CD8-positive, alpha-beta memory T cell (primary cell): Measurements from ENCODE around the gene CCDC61. TPM values are rescaled to one million over a fixed set of nuclear protein-coding genes. Genes with fewer than 3 reads are reported as not detected.

Source experiments
- CTCF ChIA-PET: fragments of 350-600 bp; sonication (Branson Sonifier 250); formaldehyde crosslinking; loops from one replicate; lab custom pipeline; 2021; ENCODE audit warnings: antibody characterized with exemption; lab: Charles Lee
- POLR2A ChIA-PET: fragments of 350-600 bp; sonication (Branson Sonifier 250); formaldehyde crosslinking; loops from one replicate; lab custom pipeline; 2021; ENCODE audit warnings: antibody characterized with exemption; lab: Charles Lee
- DNase-seq, 5 donors: peaks; one replicate each; pipeline versions ENCODE4 v3.0.0 to v3.0.0-alpha.2; 2020 to 2022; ENCODE audit warnings: mixed read lengths in 1 of 5
- H3K27ac ChIP-seq: one replicate; pipeline ENCODE4 v1.7.0; 2013; ENCODE audit warnings: low read depth, mild to moderate bottlenecking, low read length, moderate library complexity
- H3K27me3 ChIP-seq: 2 replicates; pipeline ENCODE4 v1.7.0; 2013; ENCODE audit warnings: low read length, mild to moderate bottlenecking; ENCODE audit not compliant: insufficient read depth, poor library complexity, severe bottlenecking
- H3K36me3 ChIP-seq: 2 replicates; pipeline ENCODE4 v1.7.0; 2013; ENCODE audit warnings: mild to moderate bottlenecking, low read length, moderate library complexity; ENCODE audit not compliant: insufficient read depth
- H3K4me1 ChIP-seq: 2 replicates; pipeline ENCODE4 v1.7.0; 2013; ENCODE audit warnings: mild to moderate bottlenecking, low read length, moderate library complexity; ENCODE audit not compliant: insufficient read depth
- H3K4me3 ChIP-seq: 2 replicates; pipeline ENCODE4 v1.7.0; 2013; ENCODE audit warnings: mild to moderate bottlenecking, low read length
- H3K9me3 ChIP-seq: 2 replicates; pipeline ENCODE4 v1.7.0; 2013; ENCODE audit warnings: mild to moderate bottlenecking, low read length
- H3K27ac Mint-ChIP-seq, 8 donors: one replicate each; pipeline ENCODE4 v1.8.0; 2020 to 2021; ENCODE audit warnings: mixed read lengths in 8 of 8, mild to moderate bottlenecking in 6 of 8, inconsistent platforms in 3 of 8, moderate library complexity in 3 of 8
- H3K27me3 Mint-ChIP-seq, 2 donors: one replicate each; pipeline ENCODE4 v1.8.0; 2020 to 2021; ENCODE audit warnings: mixed read lengths in 2 of 2, mild to moderate bottlenecking in 1 of 2, moderate library complexity in 1 of 2
- H3K36me3 Mint-ChIP-seq, 3 donors: one replicate each; pipeline ENCODE4 v1.8.0; 2020 to 2021; ENCODE audit warnings: mixed read lengths in 3 of 3, inconsistent platforms in 1 of 3, mild to moderate bottlenecking in 1 of 3
- H3K4me1 Mint-ChIP-seq, 3 donors: one replicate each; pipeline ENCODE4 v1.8.0; 2020 to 2021; ENCODE audit warnings: mixed read lengths in 3 of 3, inconsistent platforms in 1 of 3, mild to moderate bottlenecking in 1 of 3
- H3K4me3 Mint-ChIP-seq, 7 donors: one replicate each; pipeline ENCODE4 v1.8.0; 2020 to 2021; ENCODE audit warnings: mixed read lengths in 7 of 7, mild to moderate bottlenecking in 6 of 7, moderate library complexity in 4 of 7, inconsistent platforms in 2 of 7
- H3K9me3 Mint-ChIP-seq, 5 donors: one replicate each; pipeline ENCODE4 v1.8.0; 2020 to 2022; ENCODE audit warnings: mixed read lengths in 5 of 5, mild to moderate bottlenecking in 3 of 5, moderate library complexity in 2 of 5, inconsistent platforms in 1 of 5
- polyA plus RNA-seq: library from polyadenylated mRNA; unstranded; fragments of 300-500 nt; fragmentation: Illumina TruSeq; gene quantifications from one replicate; pipeline ENCODE4 v1.2.3, GENCODE V29; 2021
- total RNA-seq, 2 experiments: library from RNA; stranded (reverse); gene quantifications; one replicate each; pipeline ENCODE4 v1.2.3, GENCODE V29; 2021

The CCDC61 gene
- total and polyA plus RNA-seq, 3 experiments from 2014 or later = 13.8 to 23.3 (median 20.0) TPM

DNA sequence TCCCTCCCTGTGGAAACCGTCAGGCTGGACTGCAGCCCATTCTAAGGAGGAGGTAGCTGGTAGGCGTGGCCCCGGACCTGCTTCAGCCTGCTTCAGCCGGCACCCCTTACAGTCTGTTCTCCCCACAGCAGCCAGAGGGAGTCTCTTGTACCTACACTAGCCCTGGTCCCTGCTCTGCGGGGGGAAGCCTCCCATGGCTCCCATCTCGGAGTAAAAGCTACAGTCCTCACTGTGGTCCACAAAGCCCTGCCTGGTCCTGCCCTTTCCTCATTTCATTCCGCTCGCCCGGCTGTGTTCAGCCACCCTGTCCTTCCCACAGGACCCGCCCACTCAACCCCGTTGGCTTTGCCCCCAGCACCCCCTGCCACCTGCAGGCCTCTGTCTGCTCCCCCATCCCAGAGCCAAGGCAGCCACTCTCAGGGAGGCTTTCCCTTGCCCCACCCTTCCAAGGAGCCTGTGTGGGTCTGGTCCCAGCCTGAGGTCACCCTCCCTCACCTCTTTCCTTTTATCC lies 26.3 kb downstream of the CCDC61 start:
- no peak for DNase-seq
- H3K27me3 Mint-ChIP-seq = peaks cover 9 to 27% of the 10 kb centered on the region in 2 donors
- no peak overlapping the region for H3K4me3 Mint-ChIP-seq
- Histone ChIP-seq H3K9me3 (no peaks in the 10 kb centered on the region), H3K36me3 (no peaks in the 10 kb centered on the region), H3K27ac (no peak overlapping the region), H3K4me3 (no peak overlapping the region), H3K27me3 (peaks cover 6% of the 10 kb centered on the region), H3K4me1 (peaks cover 17% of the 10 kb centered on the region)
- H3K36me3 Mint-ChIP-seq = peaks cover 0 to 3% (median 0%) of the 10 kb centered on the region in 3 donors
- POLR2A ChIA-PET = no interaction called here
- no peaks in the 10 kb centered on the region for H3K9me3 Mint-ChIP-seq
- no peak overlapping the region for H3K27ac Mint-ChIP-seq
- H3K4me1 Mint-ChIP-seq = peaks cover 12 to 20% (median 15%) of the 10 kb centered on the region in 3 donors
- CTCF ChIA-PET = no interaction called here

DNA sequence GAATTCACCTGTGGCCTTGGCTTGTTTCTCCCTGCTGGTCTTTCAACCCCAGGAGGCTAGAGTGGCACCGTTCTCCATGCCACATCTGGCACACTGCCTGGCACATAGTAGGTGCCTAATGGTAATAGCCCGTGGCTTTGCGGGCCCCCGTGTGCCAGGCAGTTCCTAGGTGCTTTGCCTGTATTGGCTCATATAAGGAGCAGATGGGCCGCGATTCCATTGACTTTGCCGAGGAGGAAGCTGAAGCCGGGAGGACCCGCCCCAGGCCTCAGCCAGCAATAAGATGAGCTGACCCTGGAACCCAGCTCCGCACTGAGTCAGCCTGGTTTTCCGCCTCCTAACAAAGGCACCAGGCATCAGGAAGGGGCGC lies 26.8 kb downstream of the CCDC61 start:
- Histone ChIP-seq H3K4me3 (no peak overlapping the region), H3K27me3 (peaks cover 6% of the 10 kb centered on the region), H3K9me3 (no peaks in the 10 kb centered on the region), H3K4me1 (peaks cover 15% of the 10 kb centered on the region), H3K36me3 (no peaks in the 10 kb centered on the region), H3K27ac (no peak overlapping the region)
- no peak overlapping the region for H3K4me3 Mint-ChIP-seq
- H3K36me3 Mint-ChIP-seq = peaks cover 0 to 3% (median 0%) of the 10 kb centered on the region in 3 donors
- H3K27ac Mint-ChIP-seq = no peak overlapping the region
- peaks cover 11 to 21% (median 12%) of the 10 kb centered on the region in 3 donors for H3K4me1 Mint-ChIP-seq
- DNase-seq = no peak
- peaks cover 9 to 31% of the 10 kb centered on the region in 2 donors for H3K27me3 Mint-ChIP-seq
- ChIA-PET POLR2A (no interaction called here), CTCF (no interaction called here)
- H3K9me3 Mint-ChIP-seq = no peaks in the 10 kb centered on the region

DNA sequence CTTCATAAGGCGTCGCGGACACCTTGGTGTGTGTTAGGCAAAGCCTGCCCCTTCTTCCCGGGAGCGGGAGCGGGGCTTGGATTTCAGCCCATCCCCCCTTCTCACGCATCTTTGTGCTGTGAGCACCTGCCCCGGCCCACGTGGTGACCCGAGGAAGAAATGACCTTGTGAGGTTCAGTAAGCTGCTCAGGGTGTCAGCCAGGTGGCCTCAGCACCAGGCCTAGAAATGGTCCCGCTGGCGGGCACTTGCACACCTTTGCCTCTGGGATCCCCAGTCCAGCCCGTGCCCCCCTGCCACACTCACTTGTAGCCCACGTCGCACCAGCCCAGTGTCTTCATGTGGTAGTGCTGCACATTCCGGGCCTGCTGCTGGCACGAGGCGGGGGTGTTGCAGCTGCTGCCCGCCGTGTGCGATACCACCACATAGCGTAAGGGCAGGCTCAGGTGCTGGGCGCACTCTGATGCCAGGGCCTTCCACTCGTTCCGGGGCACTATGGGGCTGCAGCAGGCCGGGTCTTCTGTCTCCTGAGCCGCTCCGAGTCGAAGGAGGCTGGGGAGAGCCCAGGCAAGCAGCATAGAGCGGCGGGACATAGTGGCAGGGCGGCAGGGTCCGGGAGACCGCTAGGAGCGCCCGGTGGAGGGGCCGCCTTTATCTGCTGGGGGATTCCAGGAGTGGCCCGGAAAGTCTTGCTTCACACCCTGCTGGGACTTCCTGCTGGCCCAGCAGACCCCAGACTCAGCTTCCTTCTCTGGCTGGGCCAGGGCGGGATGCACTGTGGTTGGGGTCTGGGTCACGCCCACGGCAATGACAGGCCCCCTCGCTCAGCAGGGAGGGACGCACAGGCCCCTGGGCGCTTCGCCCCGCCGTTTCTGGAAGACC lies 27.4 kb downstream of the CCDC61 start, which contains the start of gene PGLYRP1:
Gene PGLYRP1 (minus strand): TSS at position 623 of the 880 bp plus-strand sequence. CDS start 32 bp downstream, at position 591.
- Mint-ChIP-seq H3K36me3 (peaks cover 0 to 3% (median 0%) of the 10 kb centered on the region in 3 donors), H3K27ac (no peak within 1 kb of the TSS), H3K9me3 (no peaks in the 10 kb centered on the region), H3K27me3 (peaks cover 9 to 31% of the 10 kb centered on the region in 2 donors), H3K4me3 (no peak within 1 kb of the TSS), H3K4me1 (peaks cover 11 to 20% (median 12%) of the 10 kb centered on the region in 3 donors)
- no peak within 1 kb of the TSS for H3K4me3 ChIP-seq
- no peaks in the 10 kb centered on the region for H3K36me3 ChIP-seq
- ChIA-PET CTCF (no interaction called here), POLR2A (no interaction called here)
- no peaks in the 10 kb centered on the region for H3K9me3 ChIP-seq
- H3K4me1 ChIP-seq = peaks cover 12% of the 10 kb centered on the region
- no peak for DNase-seq
- peaks cover 6% of the 10 kb centered on the region for H3K27me3 ChIP-seq
- H3K27ac ChIP-seq = no peak within 1 kb of the TSS

DNA sequence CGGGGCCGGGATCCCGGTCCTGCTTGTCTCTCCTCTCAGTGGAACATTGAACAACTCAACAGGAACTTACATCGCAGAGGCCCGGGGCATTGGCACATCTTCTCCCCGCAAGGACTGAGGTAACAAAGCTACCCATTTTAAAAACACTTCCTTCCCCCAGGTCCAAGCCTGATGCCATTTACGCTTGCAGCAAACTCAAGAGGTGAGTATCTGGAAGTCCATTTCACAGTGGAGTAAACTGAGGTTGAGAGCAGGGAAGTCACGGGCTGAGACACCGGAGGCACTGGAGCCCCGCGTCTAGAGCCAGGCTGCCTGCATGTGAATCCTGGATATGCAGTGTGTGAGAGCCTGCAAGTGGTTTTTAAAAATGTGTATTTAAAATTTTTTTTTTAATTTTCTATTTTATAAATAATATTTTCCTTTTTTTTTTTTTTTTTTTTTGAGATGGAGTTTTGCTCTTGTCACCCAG lies 28.1 kb downstream of the CCDC61 start:
- ChIA-PET CTCF (interaction anchor here (0.9 kb wide), 1 partner anchor 242 kb away, joined by 3 read pairs; no protein-coding TSS in a partner anchor), POLR2A (interaction anchor here (0.7 kb wide), 1 partner anchor 45 kb away, joined by 8 read pairs; no protein-coding TSS in a partner anchor)
- peaks cover 9 to 35% of the 10 kb centered on the region in 2 donors for H3K27me3 Mint-ChIP-seq
- H3K4me3 ChIP-seq = no peak overlapping the region
- peaks cover 11 to 20% (median 12%) of the 10 kb centered on the region in 3 donors for H3K4me1 Mint-ChIP-seq
- H3K4me3 Mint-ChIP-seq = no peak overlapping the region
- no peaks in the 10 kb centered on the region for H3K36me3 ChIP-seq
- no peaks in the 10 kb centered on the region for H3K9me3 ChIP-seq
- no peak overlapping the region for H3K27ac ChIP-seq
- H3K27me3 ChIP-seq = peaks cover 6% of the 10 kb centered on the region
- peaks cover 12% of the 10 kb centered on the region for H3K4me1 ChIP-seq
- peaks cover 0 to 3% (median 0%) of the 10 kb centered on the region in 3 donors for H3K36me3 Mint-ChIP-seq
- no peak overlapping the region for H3K27ac Mint-ChIP-seq
- H3K9me3 Mint-ChIP-seq = no peaks in the 10 kb centered on the region
- DNase-seq = no peak

DNA sequence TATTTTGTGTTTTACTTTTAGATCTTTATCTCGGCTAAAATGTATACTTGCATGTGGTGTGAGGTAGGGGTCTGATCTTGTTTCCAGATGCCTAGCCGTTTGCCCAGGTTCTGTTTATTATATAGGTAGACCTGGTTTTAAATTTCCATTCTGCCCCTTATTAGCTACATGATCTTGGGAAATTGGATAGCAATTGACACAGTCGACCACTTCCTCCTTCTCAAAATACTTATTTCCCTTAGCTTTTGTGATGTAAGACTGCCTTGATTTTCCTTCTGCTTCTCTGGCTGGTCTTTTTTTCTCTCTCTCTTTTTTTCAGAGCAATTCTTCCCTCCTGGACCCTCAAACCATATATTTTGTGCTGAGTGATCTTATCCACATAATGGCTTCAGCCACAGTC lies 30.6 kb downstream of the CCDC61 start:
- ChIA-PET POLR2A (no interaction called here), CTCF (interaction anchor here (2.1 to 6.9 kb wide), 2 partner anchors 9 to 239 kb away, joined by 7 to 93 read pairs; no protein-coding TSS in a partner anchor)
- Histone ChIP-seq H3K36me3 (no peaks in the 10 kb centered on the region), H3K4me1 (peaks cover 17% of the 10 kb centered on the region), H3K4me3 (no peak overlapping the region), H3K9me3 (no peaks in the 10 kb centered on the region), H3K27ac (no peak overlapping the region), H3K27me3 (peaks cover 6% of the 10 kb centered on the region)
- Mint-ChIP-seq H3K4me1 (peaks cover 14 to 24% (median 16%) of the 10 kb centered on the region in 3 donors), H3K27ac (no peak overlapping the region), H3K36me3 (peaks cover 0 to 3% (median 2%) of the 10 kb centered on the region in 3 donors), H3K4me3 (no peak overlapping the region), H3K9me3 (no peaks in the 10 kb centered on the region), H3K27me3 (peaks cover 12 to 47% of the 10 kb centered on the region in 2 donors)
- no peak for DNase-seq

DNA sequence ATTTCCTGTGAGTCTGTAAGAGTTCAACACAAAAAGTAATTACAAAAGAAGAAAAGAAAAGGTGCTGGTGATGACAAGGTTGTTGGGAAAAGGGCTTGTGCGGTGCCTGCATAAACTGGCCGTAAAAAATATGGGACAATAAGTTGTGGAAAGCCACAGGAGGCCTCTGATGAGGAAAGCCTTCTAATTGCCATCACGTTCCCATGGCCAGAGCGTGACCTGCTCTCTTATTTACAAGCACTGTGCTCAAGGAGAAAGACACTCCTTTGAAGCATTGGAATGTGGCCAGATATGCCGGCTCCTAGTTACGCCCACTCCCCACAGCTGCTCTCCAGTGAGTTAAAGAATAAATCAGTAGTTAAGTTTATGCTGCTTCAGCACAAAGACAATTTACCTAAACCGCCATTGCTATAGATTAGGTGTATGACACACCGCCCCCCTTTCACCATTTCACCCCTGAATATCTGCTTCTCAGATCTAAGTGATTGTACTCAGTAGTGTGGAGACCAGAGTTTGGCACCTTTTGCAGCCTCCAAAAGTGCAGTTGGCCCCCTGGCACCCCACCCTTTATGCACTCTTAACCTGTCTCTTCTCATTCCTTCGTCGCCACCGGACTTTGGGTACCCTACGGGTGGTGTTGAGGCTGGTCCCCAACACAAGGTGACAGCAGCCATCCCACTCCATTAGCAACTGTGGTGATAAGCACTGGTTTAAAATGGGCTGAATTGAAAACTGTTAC lies 35.7 kb downstream of the CCDC61 start:
- H3K4me1 Mint-ChIP-seq = peaks cover 10 to 15% (median 11%) of the 10 kb centered on the region in 3 donors
- no peak overlapping the region for H3K4me3 Mint-ChIP-seq
- POLR2A ChIA-PET = no interaction called here
- Histone ChIP-seq H3K27me3 (no peaks in the 10 kb centered on the region), H3K4me3 (no peak overlapping the region), H3K36me3 (no peaks in the 10 kb centered on the region), H3K9me3 (no peaks in the 10 kb centered on the region), H3K27ac (no peak overlapping the region), H3K4me1 (peaks cover 10% of the 10 kb centered on the region)
- CTCF ChIA-PET = interaction anchor here (1.0 to 6.9 kb wide), 2 partner anchors 234 kb away, joined by 5 to 93 read pairs; no protein-coding TSS in a partner anchor
- H3K36me3 Mint-ChIP-seq = peaks cover 0 to 3% (median 0%) of the 10 kb centered on the region in 3 donors
- H3K9me3 Mint-ChIP-seq = no peaks in the 10 kb centered on the region
- no peak overlapping the region for H3K27ac Mint-ChIP-seq
- peaks cover 19 to 44% of the 10 kb centered on the region in 2 donors for H3K27me3 Mint-ChIP-seq
- DNase-seq = no peak

DNA sequence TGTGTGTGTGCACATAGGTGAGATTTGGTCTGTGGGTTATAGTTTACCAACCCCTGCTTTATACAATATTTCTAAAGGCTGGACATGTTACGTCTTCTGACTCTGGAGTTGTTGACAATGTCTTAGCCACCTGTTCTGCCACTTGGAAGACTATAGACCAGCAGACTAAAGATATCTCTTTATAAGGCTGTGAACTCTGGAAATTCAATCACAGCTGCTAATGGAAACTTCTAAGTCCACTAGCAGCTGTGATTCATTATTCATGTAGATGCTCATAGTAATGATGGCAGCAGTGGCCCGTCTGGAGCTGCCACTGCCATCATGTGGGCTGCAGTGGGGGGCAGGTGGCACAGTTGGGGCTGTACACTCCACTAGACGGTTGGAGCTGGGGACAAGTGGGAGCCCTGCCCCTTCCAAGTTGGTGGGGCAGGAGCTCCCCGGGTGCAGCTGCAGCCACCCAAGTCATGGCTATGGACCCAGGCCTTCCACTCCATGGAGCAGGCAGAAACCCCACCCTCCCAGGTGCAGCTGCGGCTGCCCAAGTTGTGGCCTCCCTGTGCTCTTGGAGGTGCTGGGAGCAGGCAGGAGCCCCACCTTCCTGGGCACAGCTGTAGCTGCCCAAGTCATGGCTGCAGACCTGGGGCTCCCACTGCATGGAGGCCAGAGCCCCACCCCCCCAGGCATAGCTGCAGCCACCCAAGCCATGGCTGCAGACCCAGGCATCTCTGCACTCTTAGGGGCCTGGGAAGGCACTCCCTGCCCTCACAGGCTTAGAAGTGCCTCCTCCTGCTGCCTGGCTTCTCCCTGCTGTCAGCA lies 36.7 kb downstream of the CCDC61 start:
- no peak overlapping the region for H3K27ac Mint-ChIP-seq
- no peak overlapping the region for H3K4me3 Mint-ChIP-seq
- H3K27ac ChIP-seq = no peak overlapping the region
- peaks cover 0 to 1% (median 0%) of the 10 kb centered on the region in 5 donors for H3K9me3 Mint-ChIP-seq
- peaks cover 3 to 5% (median 5%) of the 10 kb centered on the region in 3 donors for H3K4me1 Mint-ChIP-seq
- H3K27me3 Mint-ChIP-seq = peaks cover 21 to 39% of the 10 kb centered on the region in 2 donors
- H3K27me3 ChIP-seq = no peaks in the 10 kb centered on the region
- DNase-seq = no peak
- H3K9me3 ChIP-seq = no peaks in the 10 kb centered on the region
- ChIA-PET CTCF (interaction anchor here (1.0 kb wide), 1 partner anchor 233 kb away, joined by 5 read pairs; no protein-coding TSS in a partner anchor), POLR2A (interaction anchor here (0.5 kb wide), 1 partner anchor 200 kb away, joined by 3 read pairs; no protein-coding TSS in a partner anchor)
- H3K4me3 ChIP-seq = no peak overlapping the region
- peaks cover 5% of the 10 kb centered on the region for H3K4me1 ChIP-seq
- peaks cover 0 to 3% (median 0%) of the 10 kb centered on the region in 3 donors for H3K36me3 Mint-ChIP-seq
- no peaks in the 10 kb centered on the region for H3K36me3 ChIP-seq
